Measurements from ENCODE around the gene MDH2.
"Not testable (repeated sequence)": the region's sequence is repeated elsewhere in the genome, so short reads cannot be mapped to it uniquely, and the experiment has no call there.

MDH2 gene

GRCh38 chr7:76048668-76048988, 722 bp downstream of the MDH2 start:
- peak; percentile 15 for DNase-seq

GRCh38 chr7:76049295-76049694, 1.4 kb downstream of the MDH2 start:
- DNase-seq, result no peak

DNA sequence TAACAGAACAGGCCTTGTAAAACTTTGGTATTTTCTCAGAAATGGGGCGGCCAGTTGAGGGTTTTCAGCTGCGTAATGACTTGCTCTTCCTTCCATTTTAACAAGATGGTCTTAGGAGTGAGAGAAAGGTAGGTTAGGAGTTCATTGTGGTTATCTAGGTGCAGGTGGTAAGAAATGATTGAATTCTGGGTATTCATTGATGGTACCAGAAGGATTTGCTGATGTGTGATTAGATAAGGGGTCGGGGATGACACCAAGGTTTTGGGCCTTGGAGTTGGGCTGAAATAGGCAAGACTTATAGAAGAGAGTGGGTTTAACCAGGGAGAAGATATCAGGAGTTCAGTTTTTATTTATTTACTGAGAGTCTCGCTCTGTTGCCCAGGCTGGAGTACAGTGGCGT, 2.6 kb downstream of the MDH2 start:
- DNase-seq, result no peak

DNA sequence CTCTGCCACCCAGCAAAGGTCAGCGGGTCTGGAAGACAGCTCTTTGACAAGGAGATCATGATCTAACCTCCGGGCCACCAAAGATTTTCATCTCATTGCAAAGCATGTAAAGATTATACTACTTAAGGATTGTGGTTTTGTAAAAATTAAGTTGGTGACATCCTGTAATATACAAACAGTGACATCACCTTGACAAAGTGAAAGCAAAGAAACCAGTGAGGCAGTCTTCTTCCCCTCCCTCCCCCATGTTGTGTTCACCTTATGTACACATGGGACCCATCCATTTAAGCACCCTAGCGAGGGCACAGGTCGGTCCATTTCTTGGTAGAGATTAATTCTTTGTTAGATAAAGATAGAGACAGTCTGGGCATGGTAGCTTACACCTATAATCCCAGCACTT, 3.9 kb downstream of the MDH2 start:
- DNase-seq, result peak; percentile 50

- DNase-seq, result not testable (repeated sequence)
Measured at GRCh38 chr7:76052681-76053080, 4.8 kb downstream of the MDH2 start.

DNA sequence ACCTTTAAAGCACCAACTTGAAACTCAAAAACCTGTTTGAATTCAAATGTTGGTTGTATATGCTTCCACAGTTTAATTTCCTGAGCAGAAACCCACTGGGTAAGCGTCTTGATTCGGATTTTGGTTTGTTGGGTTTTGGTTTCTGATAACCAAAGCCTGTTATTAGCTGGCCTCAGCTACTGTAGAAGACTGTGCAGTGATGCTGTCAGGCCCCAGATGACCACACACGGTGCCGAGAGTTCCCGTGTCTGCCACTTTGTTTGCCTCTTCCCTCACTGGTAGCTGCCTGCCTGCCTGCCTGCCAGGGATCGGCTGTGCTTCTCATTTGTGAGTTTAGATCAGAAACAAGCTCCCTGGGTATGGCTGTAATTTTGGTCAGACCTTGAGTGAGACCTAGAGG, 5.6 kb downstream of the MDH2 start:
- DNase-seq, result peak; percentile 44

DNA sequence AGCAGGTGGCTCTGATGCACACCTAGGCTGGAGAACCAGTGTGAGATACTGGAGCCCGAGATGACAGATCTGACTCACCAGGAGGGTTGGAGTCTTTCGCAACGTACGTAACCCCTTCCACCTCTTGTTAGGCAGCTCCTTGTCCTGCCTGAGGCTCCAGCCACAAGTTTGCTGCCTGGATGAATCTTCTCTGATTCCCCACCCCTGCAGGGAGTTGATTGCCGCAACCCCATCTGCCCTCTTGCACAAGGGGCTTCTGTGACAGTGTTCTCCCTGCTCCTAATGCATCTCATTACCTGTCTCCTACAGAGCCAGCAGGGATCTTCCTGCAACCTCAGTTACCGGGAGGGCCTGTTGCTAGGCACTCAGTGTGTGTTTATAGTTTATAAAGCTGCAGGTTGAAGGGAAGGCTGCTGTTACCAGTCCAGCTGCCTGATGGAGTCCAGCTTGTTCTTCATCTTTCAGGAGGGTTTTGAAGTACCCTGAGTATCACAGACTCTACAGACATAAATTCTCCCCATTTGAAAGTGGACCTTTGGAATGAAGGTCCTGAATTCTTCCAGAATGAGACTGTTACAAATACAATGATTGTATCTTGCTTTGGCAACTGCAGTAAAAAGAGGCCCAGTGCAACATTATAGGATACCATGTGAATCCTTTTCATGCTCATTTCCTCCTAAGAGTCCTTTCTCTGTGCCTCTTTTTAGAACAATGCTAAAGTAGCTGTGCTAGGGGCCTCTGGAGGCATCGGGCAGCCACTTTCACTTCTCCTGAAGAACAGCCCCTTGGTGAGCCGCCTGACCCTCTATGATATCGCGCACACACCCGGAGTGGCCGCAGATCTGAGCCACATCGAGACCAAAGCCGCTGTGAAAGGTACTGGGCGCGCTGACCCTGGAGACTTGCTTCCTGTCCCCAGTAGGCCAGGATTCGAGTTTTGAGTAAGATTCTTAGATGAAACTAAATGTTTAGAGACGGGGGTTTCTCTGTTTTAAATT, 6.5 kb downstream of the MDH2 start:
- peak; percentile 54 for DNase-seq

DNA sequence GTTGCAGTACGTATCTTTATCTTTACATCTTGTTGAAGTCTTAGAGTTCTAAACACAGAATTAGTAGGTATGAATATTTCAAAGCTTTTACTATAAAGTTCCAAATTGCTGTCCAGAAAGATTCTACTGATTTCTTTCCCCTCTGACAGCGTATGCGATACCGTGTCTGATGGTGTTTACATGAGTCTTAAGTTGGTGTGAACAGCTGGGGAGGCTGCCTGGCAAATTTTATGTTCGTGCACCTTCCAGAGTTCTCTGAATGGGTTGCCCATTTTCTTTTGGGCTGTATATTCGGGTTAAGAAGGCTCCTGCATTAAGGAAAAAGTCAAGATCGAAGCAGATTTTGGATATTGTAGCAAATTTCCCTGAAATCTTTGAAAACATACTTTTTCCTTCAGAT, 8.3 kb downstream of the MDH2 start:
- DNase-seq, result no peak

- DNase-seq, result no peak
Measured at GRCh38 chr7:76057103-76057812, 9.4 kb downstream of the MDH2 start.

DNA sequence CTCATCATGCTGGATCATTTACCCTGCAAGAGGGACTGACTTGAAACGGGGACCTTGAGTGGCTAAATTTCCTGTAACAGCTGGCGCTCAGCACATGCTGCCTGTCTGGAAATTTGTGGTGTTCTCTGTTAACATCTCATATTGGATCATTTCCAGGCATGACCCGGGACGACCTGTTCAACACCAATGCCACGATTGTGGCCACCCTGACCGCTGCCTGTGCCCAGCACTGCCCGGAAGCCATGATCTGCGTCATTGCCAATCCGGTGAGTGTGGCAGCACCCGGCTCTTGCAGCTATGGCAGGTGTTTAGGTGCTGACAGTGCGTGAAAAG, 9.9 kb downstream of the MDH2 start:
- no peak for DNase-seq

DNA sequence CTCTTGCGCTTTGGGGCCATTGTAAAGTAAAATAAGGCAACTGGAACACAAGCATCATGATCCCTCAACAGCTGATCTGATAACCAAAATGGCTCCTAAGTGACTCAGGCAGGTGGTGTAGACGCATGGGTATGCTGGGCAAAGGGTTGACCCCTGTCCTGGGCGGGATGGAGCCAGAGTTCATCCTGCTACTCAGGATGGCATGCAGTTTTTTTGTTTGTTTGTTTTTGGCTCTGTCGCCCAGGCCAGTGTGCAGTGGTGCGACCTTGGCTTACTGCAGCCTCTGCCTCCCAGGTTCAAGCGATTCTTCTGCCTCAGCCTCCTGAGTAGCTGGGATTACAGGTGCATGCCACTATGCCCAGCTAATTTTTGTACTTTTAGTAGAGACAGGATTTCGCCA, 10.8 kb downstream of the MDH2 start:
- not testable (repeated sequence) for DNase-seq

- no peak for DNase-seq
Measured at GRCh38 chr7:76060842-76061241, 12.9 kb downstream of the MDH2 start.

- no peak for DNase-seq
Measured at GRCh38 chr7:76062254-76062653, 14.3 kb downstream of the MDH2 start.

GRCh38 chr7:76063114-76063513, 15.2 kb downstream of the MDH2 start:
- DNase-seq, result no peak

GRCh38 chr7:76063525-76063924, 15.6 kb downstream of the MDH2 start:
- DNase-seq, result no peak

- DNase-seq, result no peak
Measured at GRCh38 chr7:76064208-76064970, 16.5 kb downstream of the MDH2 start.

- peak; percentile 36 for DNase-seq
Measured at GRCh38 chr7:76065016-76065612, 17.2 kb downstream of the MDH2 start.

GRCh38 chr7:76066716-76067503, 19.0 kb downstream of the MDH2 start:
- DNase-seq, result no peak

DNA sequence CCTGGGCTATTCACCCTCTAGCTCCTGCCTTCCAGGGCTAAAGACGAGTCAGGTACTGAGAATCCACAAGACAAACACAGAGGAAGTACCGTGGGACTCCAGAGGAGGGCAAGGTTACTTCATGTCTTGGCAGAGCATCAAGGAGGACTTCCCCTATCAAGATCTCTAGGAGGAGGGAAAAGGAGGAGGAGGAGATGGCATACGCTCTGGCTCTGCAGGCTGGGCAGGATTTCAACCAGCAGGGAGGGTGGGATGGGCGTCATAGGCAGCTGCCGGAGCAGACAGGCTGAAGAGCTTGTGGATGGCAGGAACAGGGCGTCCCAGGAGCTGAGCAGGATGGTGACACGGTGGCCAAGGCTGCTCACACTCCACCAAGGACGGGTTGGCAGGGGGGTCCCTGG, 21.3 kb downstream of the MDH2 start:
- no peak for DNase-seq

GRCh38 chr7:76071316-76072242, 23.7 kb downstream of the MDH2 start:
- no peak for DNase-seq

Measured in activated CD4-positive, alpha-beta T cell treated with anti-CD3 and anti-CD28 coated beads, Interleukin-10, Interleukin-2, amounts not matched to agents 100 ng/mL and 50 ng/mL, durations not matched to agents 16 hours and 8 hours (primary cell).